Astrocyte of the hippocampus (primary cell): ENCODE data around the gene CMPK2.
A peak's percentile ranks its signal among the peaks of the same experiment; 100 is the strongest.

ENCODE experiments used
- DNase-seq: peaks from one replicate; pipeline ENCODE4 v3.0.0; 2011; ENCODE audit warnings: low read depth, low spot score

The CMPK2 gene

DNA sequence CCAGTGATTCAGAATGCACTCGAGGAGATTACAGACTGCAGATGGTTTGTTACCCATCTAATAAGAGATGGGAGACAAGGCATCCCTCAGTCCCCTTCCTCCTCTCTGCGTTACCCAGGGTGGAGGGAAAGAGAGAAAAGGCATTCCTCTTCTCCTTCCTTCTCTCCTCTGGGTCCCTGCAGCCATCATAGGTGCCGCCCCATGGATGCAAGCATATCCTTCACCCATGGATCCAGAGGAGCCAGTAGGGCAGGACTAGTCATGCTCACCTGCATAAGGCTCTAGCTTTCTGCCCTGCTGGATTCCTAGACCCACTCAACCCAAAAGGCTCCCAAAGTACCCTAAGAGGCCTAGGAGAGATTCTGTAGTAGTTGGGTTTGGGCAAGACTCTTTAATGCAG, 20.4 kb downstream of the CMPK2 start:
- peak; percentile 39 for DNase-seq

DNA sequence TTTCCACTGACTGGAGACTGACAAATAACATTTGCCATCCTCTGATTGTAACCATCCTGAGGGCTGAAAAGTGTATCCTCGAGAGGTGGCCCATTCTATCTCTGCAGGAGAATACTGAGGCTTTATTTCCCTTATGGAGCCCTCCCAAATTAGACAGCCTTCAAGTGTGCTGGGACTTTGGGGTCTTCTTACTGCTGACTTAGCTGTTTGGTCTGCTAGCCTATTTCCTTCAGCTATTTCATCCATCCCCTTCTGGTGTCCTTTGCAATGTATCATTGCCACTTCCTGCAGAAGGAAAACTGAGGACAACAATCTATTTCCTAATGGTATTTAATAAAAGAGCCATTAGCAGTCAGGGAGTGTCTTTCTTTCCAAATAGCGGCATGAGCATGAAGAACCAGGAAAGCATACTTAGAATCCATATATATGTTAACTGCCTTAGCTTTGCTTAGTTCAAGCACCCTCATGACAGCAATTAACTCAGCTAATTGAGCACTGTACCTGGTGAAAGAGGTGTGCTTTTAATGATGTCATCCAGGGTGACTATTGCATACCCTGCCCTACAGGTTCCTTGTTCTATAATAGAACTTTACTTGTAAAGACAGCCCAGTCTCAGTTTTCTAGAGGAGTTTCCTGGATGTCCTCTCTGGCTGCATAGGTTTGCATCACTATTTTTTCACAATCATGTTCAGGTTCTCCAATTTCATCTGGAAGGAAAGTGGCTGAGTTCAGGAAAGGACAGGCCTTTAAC, 24.0 kb downstream of the CMPK2 start:
- no peak for DNase-seq

DNA sequence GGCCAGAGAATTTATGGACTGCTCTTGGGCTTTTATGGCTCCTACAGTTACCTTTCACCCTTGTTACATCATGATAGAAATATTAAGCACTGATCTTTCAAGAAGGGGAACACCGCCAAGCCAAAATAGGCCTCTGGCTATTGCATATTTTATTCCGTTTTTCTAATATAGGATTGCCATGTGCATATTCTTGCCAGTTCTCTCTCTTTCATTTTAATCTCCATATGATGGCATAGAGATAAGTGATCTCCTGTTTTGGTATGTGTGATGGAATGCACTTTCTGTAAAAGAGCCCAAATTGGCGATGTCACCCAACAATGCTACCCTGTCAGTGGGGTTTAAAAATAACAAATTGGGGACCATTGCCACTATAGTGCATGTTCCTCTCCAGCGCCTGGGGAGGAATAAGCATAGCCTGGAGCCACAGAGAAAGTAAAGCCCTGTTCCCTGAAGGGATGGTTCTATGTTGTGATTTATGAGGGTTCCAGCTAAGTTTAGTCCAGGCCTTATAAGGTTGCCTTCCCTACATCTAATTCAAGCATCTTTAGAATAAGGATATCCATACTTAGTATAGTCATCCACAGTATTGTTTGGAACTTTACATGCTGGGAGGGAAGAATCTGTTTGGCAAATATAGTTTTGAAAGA, 26.9 kb downstream of the CMPK2 start:
- DNase-seq = no peak

DNA sequence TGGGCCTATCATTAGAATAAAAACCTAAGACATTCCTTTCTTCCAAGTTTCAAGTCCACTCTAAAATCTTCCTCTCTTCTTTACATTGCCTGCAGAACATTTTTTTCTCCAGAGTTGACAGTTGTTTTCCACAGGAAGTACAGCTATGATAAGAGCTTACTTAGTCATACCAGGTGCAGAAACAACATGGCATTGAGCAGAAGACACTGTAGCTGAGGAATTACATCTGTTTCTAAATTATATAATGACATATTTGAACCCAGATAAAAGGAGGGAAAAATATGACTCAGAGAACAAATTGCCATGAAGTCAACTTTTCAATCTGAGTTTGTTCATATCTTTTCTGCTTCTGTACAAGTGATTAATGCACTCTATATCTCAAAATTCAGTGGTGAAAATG, 30.2 kb downstream of the CMPK2 start:
- DNase-seq = no peak

DNA sequence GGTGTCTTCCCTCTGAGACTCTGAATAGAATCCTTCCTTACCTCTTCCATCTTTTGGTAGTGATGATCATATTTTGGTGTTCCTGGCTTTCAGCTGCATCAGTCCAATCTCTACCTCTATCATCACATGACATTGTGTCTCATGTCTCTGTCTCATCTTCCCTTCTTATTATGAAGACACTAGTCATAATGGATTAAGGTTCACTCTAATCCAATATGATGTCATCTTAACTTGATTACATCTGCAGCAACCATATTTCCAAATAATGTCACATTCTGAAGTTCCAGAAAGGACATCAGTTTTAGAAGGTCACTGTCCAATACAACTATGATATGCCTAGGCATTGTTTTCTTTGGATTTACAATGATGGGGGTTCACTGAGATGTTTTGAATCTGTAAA, 31.5 kb downstream of the CMPK2 start:
- DNase-seq = no peak

DNA sequence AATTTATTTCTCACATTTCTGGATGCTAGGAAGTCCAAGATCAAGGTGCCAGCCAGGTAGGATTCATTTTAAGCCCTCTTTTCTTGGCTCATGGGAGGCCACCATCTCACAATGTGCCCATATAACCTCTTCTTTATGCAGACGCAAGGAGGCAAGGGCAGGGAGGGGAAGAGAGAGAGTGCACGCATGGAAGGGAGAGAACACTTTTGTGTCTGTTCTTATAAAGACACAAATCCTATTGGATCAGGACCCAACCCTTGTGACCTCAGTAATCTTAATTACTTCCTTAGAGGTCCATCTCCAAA, 32.5 kb downstream of the CMPK2 start:
- DNase-seq = no peak

DNA sequence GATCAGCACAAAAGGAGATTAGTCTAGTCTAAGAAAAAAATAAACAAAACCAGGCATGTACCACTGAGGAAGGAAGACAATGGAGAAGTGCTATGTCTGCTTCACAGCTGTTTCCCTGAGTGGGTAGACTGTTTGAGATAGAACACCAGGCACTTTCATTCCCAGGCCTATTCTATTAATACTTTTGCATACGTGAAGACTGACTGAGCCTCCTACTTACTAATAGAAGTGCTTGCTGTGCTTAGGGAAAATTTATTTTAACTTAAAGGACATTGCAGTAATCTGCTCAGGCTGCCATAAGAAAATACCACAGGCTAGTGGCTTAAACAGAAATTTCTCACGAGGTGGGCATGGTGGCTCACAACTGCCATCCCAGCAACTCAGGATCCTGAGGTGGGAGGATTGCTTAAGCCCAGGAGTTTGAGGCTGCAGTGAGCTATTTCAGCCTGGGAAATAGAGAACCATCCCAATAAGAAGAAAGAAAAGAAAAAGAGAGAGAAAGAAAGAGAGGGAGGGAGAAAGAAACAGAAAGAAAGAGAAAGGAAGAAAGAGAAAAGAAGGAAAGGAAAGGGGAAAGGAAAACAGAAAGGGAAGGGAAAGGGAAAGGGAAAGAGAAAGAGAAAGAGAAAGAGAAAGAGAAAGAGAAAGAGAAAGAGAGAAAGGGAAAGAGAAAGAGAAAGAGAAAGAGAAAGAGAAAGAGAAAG, 33.0 kb downstream of the CMPK2 start:
- DNase-seq = no peak

DNA sequence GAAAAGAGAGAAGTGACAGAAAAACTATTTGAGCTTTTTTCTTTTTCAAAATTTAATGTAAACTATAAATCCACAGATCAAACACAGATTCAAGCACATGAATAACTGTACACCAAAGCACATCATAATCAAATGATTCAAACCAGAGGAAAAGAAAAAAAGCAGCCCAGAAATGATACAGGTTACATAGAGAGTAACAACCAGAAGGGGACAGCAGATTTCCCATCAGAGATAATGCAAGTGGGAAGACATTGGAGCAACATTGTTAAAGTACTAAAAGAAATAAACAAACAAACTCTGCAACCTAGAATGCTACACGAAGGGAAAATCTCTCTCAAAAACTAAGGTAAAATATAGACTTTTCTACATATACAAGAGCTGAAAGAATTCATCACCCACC, 34.5 kb downstream of the CMPK2 start:
- DNase-seq = no peak

DNA sequence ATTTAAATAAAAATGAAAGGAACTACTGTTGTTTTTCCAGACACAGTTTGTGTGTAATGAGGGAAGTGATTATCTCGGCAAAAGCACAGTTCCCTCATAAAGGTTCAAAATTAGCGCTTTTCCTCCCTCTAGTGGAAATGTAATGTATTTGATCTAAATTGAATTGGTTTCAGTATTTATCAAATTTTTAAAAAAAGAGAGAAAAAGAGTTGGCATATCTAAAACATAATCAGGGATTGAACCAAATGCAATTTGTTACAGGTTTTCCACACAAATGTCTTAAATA, 37.5 kb downstream of the CMPK2 start:
- DNase-seq = peak; percentile 63

DNA sequence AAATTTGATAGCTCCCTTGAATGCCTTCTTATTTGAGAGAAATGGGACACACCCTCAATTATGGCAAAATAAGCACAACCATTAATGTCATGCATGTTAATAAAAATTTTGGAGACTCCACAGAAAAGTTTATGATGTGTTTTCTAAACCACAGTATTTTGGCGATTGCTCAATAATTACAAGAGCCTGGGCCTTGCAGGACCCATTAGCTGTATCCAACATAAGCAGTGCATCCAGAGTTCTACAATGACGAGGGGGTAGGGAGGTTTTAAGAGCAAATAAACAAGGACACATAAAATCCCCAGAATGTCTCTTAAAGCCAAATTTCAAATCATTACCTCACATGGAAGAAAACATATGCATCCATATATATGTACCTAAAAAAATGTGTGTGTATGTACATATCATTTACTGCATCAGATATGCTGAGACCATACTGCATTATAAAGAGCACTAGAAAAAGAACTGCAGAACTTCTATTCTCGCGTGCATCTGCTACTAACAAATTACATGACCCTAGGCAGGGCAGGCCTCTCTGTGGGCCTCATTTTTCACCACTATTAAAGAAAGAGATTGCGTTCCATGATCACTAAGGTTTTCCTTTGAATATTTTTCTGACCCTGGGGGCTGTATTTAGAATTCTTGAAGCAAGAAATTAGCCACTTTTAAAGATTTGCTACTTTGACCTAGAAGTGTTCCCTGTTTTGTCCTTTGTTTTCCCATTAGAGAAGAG, 38.0 kb downstream of the CMPK2 start:
- no peak for DNase-seq

DNA sequence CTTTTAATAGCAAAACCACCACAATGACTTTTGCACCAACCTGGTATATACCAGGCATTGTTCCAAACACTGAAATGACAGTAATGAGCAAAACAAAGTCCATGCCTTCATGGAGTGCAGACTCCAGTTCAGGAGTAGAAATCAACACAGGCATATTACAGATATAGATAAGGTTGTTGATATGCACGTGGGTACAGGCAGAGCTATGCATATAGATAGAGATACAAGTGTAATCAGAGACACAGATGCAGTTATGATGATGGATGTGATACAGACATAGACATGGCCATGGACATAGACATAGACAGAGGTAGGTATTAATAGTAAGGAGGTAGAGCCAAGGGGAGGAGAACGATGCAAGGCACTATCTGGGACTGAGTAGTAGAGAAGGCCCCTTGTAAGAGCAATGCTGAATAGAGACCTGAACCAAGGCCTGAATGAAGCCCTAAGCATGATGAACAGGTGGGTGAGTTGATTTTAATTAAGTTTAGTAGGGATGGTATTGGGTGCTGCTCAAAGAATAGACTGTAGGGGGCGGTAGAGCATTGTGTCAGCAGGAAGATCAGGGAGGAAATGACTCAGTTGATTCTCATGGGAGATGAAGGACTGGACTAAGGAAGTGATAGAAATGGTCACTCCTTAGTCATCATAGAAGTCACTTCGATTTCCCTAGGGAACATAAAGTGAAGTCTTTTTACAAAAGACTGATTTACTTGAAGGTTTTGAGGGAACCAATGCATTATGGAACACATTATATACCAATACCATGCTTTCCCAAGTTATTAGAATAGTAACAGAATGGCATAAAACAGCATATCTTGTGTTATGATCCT, 39.4 kb downstream of the CMPK2 start:
- peak; percentile 31 for DNase-seq

DNA sequence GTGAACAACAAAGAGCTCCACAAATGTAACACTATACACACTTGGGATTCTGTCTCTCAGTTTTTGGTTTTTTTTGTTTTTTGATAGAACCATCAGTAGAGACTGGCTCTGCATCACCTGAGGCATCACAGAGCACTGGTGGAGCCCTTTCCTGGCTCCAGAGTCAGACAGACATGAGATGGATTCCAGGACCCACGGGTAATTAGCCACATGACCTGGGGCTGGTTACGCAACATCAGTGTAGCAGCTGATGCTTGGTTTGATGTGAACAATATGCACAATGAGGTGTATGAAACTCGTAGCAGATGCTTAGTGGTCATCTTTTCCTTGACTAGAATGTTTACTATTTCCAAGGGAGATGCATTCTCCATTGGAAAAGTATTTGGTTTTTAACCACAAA, 40.7 kb downstream of the CMPK2 start:
- DNase-seq = peak; percentile 44

DNA sequence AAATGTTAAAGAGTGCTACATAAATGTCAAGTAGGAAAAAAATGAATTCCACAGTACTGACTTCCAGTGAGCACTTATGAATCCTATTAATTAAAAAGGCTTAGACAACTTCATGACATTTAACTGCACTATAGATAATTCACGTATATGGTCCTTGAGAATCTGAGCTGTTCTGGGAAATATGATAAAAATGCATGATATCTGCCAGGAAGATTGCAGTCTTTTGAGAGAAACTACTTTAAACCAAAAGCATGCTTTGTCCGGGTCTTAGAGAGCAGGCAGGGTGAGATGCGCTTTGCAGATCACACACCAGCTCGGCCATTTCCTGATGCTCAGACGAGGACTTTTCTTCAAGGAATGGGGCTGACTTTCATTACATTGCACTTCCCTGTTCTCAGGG, 42.6 kb downstream of the CMPK2 start:
- peak; percentile 23 for DNase-seq

DNA sequence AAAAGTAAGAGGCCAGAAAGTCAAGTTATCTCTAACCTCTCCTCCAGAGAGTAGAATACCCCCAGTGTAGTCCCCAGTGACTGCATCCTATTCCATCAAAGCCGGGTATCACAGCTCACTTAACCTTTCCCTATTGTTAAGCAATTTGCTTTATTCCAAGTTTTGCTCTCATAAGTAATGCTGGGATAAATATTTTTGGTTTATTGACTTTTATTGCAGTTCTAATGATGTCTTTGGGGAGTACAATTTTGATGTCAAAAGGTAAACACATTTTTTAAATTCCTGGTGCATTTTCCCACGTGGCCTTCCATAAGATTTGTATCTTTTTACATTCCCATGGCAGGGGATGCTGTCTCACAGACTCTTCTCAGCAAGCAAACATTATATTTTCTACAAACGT, 43.3 kb downstream of the CMPK2 start:
- DNase-seq = no peak

DNA sequence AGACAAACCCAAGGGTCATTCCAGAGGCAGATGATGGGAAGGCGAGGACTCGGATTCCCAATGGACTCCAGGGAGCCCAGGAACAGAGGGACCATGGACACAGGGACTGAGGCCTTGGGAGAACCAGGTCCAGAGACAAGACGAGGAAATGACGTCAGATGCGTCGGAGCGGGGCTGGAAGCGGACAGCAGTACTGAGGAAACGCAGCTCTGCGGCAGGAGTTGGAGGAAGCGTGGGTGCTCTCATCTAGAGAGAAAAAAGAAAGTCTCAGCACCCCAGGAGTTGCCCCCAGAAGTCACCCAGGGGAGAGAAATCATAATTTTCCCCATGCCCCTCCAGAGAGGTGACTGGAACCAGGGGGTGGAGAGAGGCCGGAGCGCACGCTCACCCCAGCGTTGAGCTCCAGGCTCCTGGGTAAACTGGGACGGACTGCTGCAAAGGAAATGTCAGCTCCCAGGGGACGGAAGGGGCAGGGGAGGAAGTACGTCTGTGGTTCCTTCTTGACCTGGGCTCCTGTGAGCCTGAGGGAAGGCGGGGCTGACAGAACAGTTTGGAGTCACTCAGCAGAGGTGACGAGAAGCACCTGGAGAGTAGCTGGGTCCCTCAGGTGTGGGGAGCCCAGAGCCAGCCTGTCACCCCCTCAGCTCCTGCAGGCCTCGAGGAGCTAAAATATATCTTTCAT, 44.7 kb downstream of the CMPK2 start:
- no peak for DNase-seq

DNA sequence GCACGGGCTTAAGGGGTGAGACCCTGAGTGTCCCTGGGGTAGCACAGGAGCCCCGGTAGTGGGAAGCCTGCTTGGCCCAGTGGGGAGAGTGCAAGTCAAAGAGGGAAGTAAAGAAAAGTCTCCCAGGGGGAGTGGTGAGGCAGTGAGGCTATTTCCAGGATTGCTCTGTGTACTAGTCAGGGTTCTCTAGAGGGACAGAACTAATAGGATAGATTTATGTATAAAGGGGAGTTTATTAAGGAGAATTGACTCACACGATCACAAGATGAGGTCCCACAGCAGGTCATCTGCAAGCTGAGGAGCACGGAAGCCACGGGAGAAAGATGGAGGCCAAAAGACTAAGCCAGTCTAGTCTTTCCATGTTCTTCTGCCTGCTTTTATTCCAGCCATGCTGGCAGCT, 45.5 kb downstream of the CMPK2 start:
- no peak for DNase-seq

DNA sequence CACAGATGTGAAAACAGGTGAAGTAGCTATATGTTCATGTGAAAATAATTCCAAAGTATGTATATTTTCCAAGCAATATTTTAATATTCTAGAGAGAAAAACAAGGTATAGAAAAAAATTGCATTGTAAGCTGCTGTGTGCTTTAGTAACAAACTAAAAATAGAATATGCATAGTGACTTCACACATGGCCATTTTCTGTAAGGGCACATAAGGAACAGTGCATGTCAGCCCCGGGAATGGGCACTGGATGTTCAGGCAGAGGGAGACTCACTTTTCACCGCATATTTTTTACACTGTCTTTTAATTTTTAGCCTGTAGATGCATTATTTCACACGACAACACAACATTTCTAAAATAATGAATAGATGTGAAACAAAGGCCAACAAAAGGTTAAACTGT, 46.0 kb downstream of the CMPK2 start:
- no peak for DNase-seq

DNA sequence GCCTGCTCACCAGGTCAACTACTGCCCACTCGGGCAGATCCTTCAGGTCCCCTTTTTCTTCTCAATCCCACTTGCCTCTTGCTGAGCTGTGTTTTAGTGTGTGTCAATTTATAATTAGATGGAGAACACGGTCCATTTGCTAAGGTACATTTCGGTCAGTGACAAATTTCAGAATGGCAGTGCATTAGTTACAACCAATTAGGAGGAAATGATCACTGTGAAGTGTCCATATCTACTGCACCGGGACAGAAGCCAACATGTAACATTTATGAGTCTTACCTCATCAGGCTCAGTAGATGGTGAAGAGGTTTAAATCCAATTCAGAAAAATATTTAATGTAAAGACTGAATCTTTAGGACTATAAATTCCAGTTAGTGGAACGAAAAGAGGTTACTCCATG, 47.7 kb downstream of the CMPK2 start:
- no peak for DNase-seq

DNA sequence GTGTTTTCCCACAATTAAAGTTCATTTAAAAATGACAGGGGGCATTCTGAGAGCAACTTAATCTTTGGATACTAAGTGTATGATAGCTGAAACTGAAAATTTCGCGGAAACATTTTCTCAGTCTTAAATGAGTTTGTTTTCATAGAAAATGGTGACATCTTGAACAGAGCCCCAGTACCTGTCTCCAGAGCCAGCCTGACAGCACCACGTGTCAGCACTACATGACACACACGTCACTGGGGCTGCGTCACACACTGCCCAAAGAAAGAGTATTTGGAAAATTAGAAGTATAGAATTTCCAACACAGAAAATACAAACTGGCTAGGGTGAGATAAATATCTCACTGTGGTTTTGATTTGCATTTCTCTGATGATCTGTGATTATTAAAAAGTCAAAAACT, 50.8 kb downstream of the CMPK2 start:
- no peak for DNase-seq

DNA sequence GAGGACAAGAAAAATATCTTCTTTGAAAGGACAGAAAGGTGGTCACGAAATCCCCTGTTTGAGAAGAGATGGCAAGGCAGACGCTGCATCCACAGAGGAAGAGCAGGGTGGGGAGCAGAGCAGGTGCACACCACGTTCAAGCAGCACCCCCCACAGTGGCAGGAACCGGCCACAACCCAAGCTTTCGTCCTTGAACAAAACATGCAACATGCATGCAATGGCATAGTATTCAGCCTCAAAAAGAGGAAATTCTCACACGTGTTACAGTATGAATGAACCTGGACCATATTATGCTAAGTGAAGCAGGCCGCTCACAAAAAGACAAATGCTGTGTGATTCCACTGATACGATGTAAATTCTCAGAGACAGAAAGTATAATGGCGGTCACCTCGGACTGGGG, 51.4 kb downstream of the CMPK2 start:
- DNase-seq = no peak

DNA sequence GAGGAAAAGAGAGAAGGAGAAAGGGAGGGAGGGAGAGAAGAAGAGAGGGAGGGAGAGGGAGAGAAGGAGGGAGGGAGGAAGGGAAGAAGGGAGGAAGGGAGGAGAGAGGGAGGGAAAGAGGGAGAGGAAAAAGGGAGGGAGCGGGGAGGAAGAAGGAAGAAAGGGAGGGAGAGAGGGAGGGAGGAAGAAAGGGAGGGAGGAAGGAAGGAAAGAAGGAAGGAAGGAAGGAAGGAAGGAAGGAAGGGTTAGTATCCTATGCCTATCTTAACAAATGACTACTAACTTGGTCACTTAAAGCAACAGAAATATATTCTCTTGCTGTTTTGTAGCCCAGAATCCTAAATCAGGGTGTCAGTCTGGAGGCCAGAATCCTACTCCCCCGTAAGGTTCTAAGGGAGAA, 52.1 kb downstream of the CMPK2 start:
- DNase-seq = no peak
